ENCODE results near the gene RTP1.
"Not testable (repeated sequence)": the region's sequence is repeated elsewhere in the genome, so short reads cannot be mapped to it uniquely, and the experiment has no call there.

The RTP1 gene

GRCh38 chr3:187197335-187197649 lies at the start of gene RTP1:
TSS of gene RTP1 (plus strand) at chr3:187197486. CDS start at chr3:187197516, 30 bp downstream.
- no peak for FAIRE-seq

GRCh38 chr3:187150186-187150585 lies 47.1 kb upstream of the RTP1 start:
- no peak for FAIRE-seq

- no peak for FAIRE-seq
Measured at GRCh38 chr3:187150599-187150998, 46.7 kb upstream of the RTP1 start.

- no peak for FAIRE-seq
Measured at GRCh38 chr3:187161556-187161955, 35.7 kb upstream of the RTP1 start.

- FAIRE-seq, result no peak
Measured at GRCh38 chr3:187162265-187162953, 34.9 kb upstream of the RTP1 start.

GRCh38 chr3:187165144-187165543 lies 32.1 kb upstream of the RTP1 start:
- peak; percentile 76 for FAIRE-seq

GRCh38 chr3:187166750-187167149 lies 30.5 kb upstream of the RTP1 start:
- no peak for FAIRE-seq

GRCh38 chr3:187167777-187168176 lies 29.5 kb upstream of the RTP1 start:
- no peak for FAIRE-seq

- FAIRE-seq, result no peak
Measured at GRCh38 chr3:187169231-187169960, 27.9 kb upstream of the RTP1 start.

GRCh38 chr3:187170911-187171310 lies 26.4 kb upstream of the RTP1 start:
- not testable (repeated sequence) for FAIRE-seq

- FAIRE-seq, result no peak
Measured at GRCh38 chr3:187172929-187173328, 24.4 kb upstream of the RTP1 start.

GRCh38 chr3:187181454-187182170 lies 15.7 kb upstream of the RTP1 start:
- no peak for FAIRE-seq

- FAIRE-seq, result no peak
Measured at GRCh38 chr3:187183210-187183862, 13.9 kb upstream of the RTP1 start.

- FAIRE-seq, result no peak
Measured at GRCh38 chr3:187183903-187184302, 13.4 kb upstream of the RTP1 start.

- no peak for FAIRE-seq
Measured at GRCh38 chr3:187185759-187186158, 11.5 kb upstream of the RTP1 start.

GRCh38 chr3:187186375-187186774 lies 10.9 kb upstream of the RTP1 start:
- FAIRE-seq, result no peak

GRCh38 chr3:187186801-187187421 lies 10.4 kb upstream of the RTP1 start:
- FAIRE-seq, result no peak

GRCh38 chr3:187188931-187189330 lies 8.4 kb upstream of the RTP1 start:
- no peak for FAIRE-seq

GRCh38 chr3:187191271-187191670 lies 6.0 kb upstream of the RTP1 start:
- no peak for FAIRE-seq

GRCh38 chr3:187193181-187193580 lies 4.1 kb upstream of the RTP1 start:
- FAIRE-seq, result no peak

- no peak for FAIRE-seq
Measured at GRCh38 chr3:187196573-187197334, 532 bp upstream of the RTP1 start.

GRCh38 chr3:187198490-187198889 lies 1.2 kb downstream of the RTP1 start:
- no peak for FAIRE-seq
